Suprapubic skin (tissue), 4 donors: ENCODE measurements around the gene SPAG9.

Experiments
- CTCF ChIP-seq, 2 donors: fragments of 200-600 bp in 1 of 2; fragments of 450-650 bp in 1 of 2; sonication (generic) in 1 of 2; IDR thresholded peaks; one replicate each; pipeline ENCODE4 v1.5.1; 2016 to 2019; ENCODE audit warnings: antibody characterized with exemption in 2 of 2, mild to moderate bottlenecking in 1 of 2, moderate library complexity in 1 of 2
- EP300 ChIP-seq: sonication (generic); formaldehyde crosslinking; IDR thresholded peaks from one replicate; pipeline ENCODE4 v1.6.1; 2017; ENCODE audit warnings: antibody characterized with exemption
- POLR2A ChIP-seq, 2 donors: fragments of 450-650 bp; IDR thresholded peaks; one replicate each; pipeline ENCODE4 v1.6.1; 2017; ENCODE audit warnings: antibody characterized with exemption in 2 of 2, mild to moderate bottlenecking in 2 of 2, moderate library complexity in 2 of 2
- POLR2AphosphoS5 ChIP-seq, 3 donors: sonication (generic); formaldehyde crosslinking; IDR thresholded peaks; one replicate each; pipeline ENCODE4 v1.6.1; 2017; ENCODE audit warnings: antibody characterized with exemption in 3 of 3

- TF ChIP-seq POLR2A (IDR thresholded peaks at IDR 0.05) = no peak
- TF ChIP-seq CTCF (IDR thresholded peaks at IDR 0.05) = no peak
- no peak for TF ChIP-seq POLR2AphosphoS5 (IDR thresholded peaks at IDR 0.05)
- TF ChIP-seq EP300 = no peak
These were observed 133.5 kb downstream of the SPAG9 start for GRCh38 chr17:50986989-50987660.
